IPS-18c (cell line): ENCODE results near the gene FOXN1.
A peak's percentile ranks its signal among the peaks of the same experiment; 100 is the strongest.
"Not testable (repeated sequence)": the region's sequence is repeated elsewhere in the genome, so short reads cannot be mapped to it uniquely, and the experiment has no call there.

ENCODE experiments used
- H3K4me3 ChIP-seq: 2 replicates; pipeline ENCODE4 v1.7.0; 2013; ENCODE audit warnings: low read depth, mild to moderate bottlenecking, low read length, moderate library complexity; ENCODE audit not compliant: insufficient read depth
- H3K9me3 ChIP-seq: one replicate; pipeline ENCODE4 v1.6.1; 2013; ENCODE audit warnings: mild to moderate bottlenecking, low read length, moderate library complexity; ENCODE audit not compliant: control insufficient read depth, insufficient read depth

FOXN1 gene

GRCh38 chr17:28572259-28573039 is 66.3 kb downstream of the FOXN1 start:
- H3K4me3 ChIP-seq, result no peak overlapping the region

GRCh38 chr17:28573040-28573380 is 66.9 kb downstream of the FOXN1 start:
- H3K4me3 ChIP-seq, result no peak overlapping the region
- no peaks in the 10 kb centered on the region for H3K9me3 ChIP-seq

More at GRCh38 chr17:28572259-28573039, 66.3 kb downstream of the FOXN1 start:
- no peaks in the 10 kb centered on the region for H3K9me3 ChIP-seq

- H3K4me3 ChIP-seq, result no peak overlapping the region
- no peaks in the 10 kb centered on the region for H3K9me3 ChIP-seq
Measured at GRCh38 chr17:28573521-28573920, 67.4 kb downstream of the FOXN1 start.

GRCh38 chr17:28573966-28574480 is 67.9 kb downstream of the FOXN1 start:
- Histone ChIP-seq H3K9me3 (no peaks in the 10 kb centered on the region), H3K4me3 (no peak overlapping the region)

GRCh38 chr17:28574526-28574925 is 68.4 kb downstream of the FOXN1 start:
- Histone ChIP-seq H3K9me3 (no peaks in the 10 kb centered on the region), H3K4me3 (no peak overlapping the region)

- no peak overlapping the region for H3K4me3 ChIP-seq
- no peaks in the 10 kb centered on the region for H3K9me3 ChIP-seq
Measured at GRCh38 chr17:28575126-28575795, 69.1 kb downstream of the FOXN1 start.

GRCh38 chr17:28576016-28576415 is 69.9 kb downstream of the FOXN1 start:
- not testable (repeated sequence) for H3K4me3 ChIP-seq, H3K9me3 ChIP-seq

- Histone ChIP-seq H3K4me3 (peak within 1 kb of the TSS; percentile 44; the same call in 1 of the 2 replicates), H3K9me3 (no peaks in the 10 kb centered on the region)
Measured at GRCh38 chr17:28576758-28577465, 70.8 kb downstream of the FOXN1 start, which contains the start of gene ALDOC. TSS of gene ALDOC (minus strand) at chr17:28576895. CDS start at chr17:28575532, 1,363 bp downstream.

GRCh38 chr17:28577466-28577824 is 71.3 kb downstream of the FOXN1 start:
- no peaks in the 10 kb centered on the region for H3K9me3 ChIP-seq
- no peak overlapping the region for H3K4me3 ChIP-seq

GRCh38 chr17:28578246-28579195 is 72.4 kb downstream of the FOXN1 start:
- Histone ChIP-seq H3K9me3 (no peaks in the 10 kb centered on the region), H3K4me3 (no peak overlapping the region)

- H3K9me3 ChIP-seq, result no peaks in the 10 kb centered on the region
- no peak overlapping the region for H3K4me3 ChIP-seq
Measured at GRCh38 chr17:28579526-28579925, 73.4 kb downstream of the FOXN1 start.

- Histone ChIP-seq H3K9me3 (no peaks in the 10 kb centered on the region), H3K4me3 (no peak overlapping the region)
Measured at GRCh38 chr17:28580959-28581358, 74.8 kb downstream of the FOXN1 start.

GRCh38 chr17:28582513-28582912 is 76.4 kb downstream of the FOXN1 start:
- H3K9me3 ChIP-seq, result no peaks in the 10 kb centered on the region
- no peak overlapping the region for H3K4me3 ChIP-seq

- Histone ChIP-seq H3K9me3 (no peaks in the 10 kb centered on the region), H3K4me3 (no peak overlapping the region)
Measured at GRCh38 chr17:28584434-28584833, 78.3 kb downstream of the FOXN1 start.

- Histone ChIP-seq H3K9me3 (no peaks in the 10 kb centered on the region), H3K4me3 (no peak overlapping the region)
Measured at GRCh38 chr17:28585851-28586250, 79.7 kb downstream of the FOXN1 start.
